ENCODE measurements around the gene CDPF1. TPM values are rescaled to one million over a fixed set of nuclear protein-coding genes. Genes with fewer than 3 reads are reported as not detected.

The CDPF1 gene
- total and polyA plus RNA-seq, 2 donors (not counting 1 experiment from before 2014, with no cell fraction given): 9.8 to 15.4 TPM

DNA sequence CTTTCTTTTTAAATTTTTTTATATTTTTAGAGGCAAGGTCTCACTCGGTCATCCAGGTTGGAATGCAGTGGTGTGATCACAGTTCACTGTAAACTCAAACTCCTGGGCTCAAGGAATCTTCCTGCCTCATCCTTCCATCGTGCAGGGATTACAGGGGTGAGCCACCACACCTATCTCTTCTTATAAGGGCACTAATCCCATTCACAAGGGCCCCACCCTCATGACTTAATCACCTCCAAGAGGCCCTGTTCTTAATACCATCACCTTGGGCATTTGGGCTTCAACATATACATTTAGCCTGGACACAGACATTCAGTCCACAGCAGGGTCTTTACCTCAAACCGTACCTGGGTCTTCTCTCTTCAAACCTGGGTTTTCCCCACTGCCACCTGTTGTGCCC is 42.1 kb upstream of the CDPF1 start:
- DNase-seq: no peak
- H3K4me3 Mint-ChIP-seq: no peak overlapping the region
- no peaks in the 10 kb centered on the region for H3K9me3 Mint-ChIP-seq (ENCODE audit: insufficient read depth)
- CTCF ChIA-PET: no interaction called here
- Histone ChIP-seq H3K27ac (ENCODE audit: low read length in 2 of 2) (no peak overlapping the region), H3K79me2 (ENCODE audit: control insufficient read depth, insufficient read depth, low read length) (peaks cover 5% of the 10 kb centered on the region), H3K27me3 (replicated peaks in 1 of 4; ENCODE audit: control extremely low read depth in 1 of 4, control insufficient read depth in 3 of 4, insufficient read depth in 4 of 4, low read length in 3 of 4) (peaks cover 0 to 3% (median 0%) of the 10 kb centered on the region in 4 experiments), H3K4me2 (replicated peaks; ENCODE audit: low read depth, low read length, poor library complexity, severe bottlenecking) (peak overlapping the region; percentile 1), H3K4me3 (ENCODE audit: control extremely low read depth in 1 of 5, extremely low read depth in 1 of 5, insufficient read depth in 1 of 5, low read depth in 2 of 5, low read length in 4 of 5) (no peak overlapping the region), H2AFZ (ENCODE audit: insufficient read depth, low read depth, low read length, poor library complexity, severe bottlenecking) (no peak overlapping the region), H4K20me1 (ENCODE audit: control insufficient read depth, insufficient read depth, low read length, poor library complexity, severe bottlenecking) (no peaks in the 10 kb centered on the region), H3K4me1 (ENCODE audit: control insufficient read depth in 2 of 2, insufficient read depth in 2 of 2, low read length in 2 of 2) (peaks cover 44 to 63% of the 10 kb centered on the region in 2 donors), H3K9me3 (ENCODE audit: control extremely low read depth in 1 of 3, control insufficient read depth in 2 of 3, insufficient read depth in 1 of 3, low read length in 2 of 3) (peaks cover 0 to 19% (median 0%) of the 10 kb centered on the region in 3 donors), H3K9ac (ENCODE audit: low read length) (no peak overlapping the region), H3K36me3 (replicated peaks in 1 of 2; ENCODE audit: control extremely low read depth in 1 of 2, control insufficient read depth in 1 of 2, extremely low read depth in 1 of 2, insufficient read depth in 2 of 2, low read length in 1 of 2) (peaks cover 0 to 2% of the 10 kb centered on the region in 2 experiments)
- POLR2A ChIA-PET: no interaction called here
- TF ChIP-seq, protein P1, sequence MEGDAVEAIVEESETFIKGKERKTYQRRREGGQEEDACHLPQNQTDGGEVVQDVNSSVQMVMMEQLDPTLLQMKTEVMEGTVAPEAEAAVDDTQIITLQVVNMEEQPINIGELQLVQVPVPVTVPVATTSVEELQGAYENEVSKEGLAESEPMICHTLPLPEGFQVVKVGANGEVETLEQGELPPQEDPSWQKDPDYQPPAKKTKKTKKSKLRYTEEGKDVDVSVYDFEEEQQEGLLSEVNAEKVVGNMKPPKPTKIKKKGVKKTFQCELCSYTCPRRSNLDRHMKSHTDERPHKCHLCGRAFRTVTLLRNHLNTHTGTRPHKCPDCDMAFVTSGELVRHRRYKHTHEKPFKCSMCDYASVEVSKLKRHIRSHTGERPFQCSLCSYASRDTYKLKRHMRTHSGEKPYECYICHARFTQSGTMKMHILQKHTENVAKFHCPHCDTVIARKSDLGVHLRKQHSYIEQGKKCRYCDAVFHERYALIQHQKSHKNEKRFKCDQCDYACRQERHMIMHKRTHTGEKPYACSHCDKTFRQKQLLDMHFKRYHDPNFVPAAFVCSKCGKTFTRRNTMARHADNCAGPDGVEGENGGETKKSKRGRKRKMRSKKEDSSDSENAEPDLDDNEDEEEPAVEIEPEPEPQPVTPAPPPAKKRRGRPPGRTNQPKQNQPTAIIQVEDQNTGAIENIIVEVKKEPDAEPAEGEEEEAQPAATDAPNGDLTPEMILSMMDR (IDR thresholded peaks at IDR 0.05): no peak
- TF ChIP-seq EZH2 (IDR thresholded peaks at IDR 0.05; ENCODE audit: borderline replicate concordance, insufficient read depth, low read depth, low read length, poor library complexity, severe bottlenecking): no peak
- no peaks in the 10 kb centered on the region for H3K27me3 Mint-ChIP-seq
- intact Hi-C loops (cut with micrococcal nuclease): no loop called here
- ATAC-seq (ENCODE audit: low read depth): no peak
- 84% methylated on average over 2 of the region's 3 CpGs for WGBS (ENCODE audit: insufficient coverage)
- H3K27ac Mint-ChIP-seq: peak overlapping the region; percentile 46
- H3K4me1 Mint-ChIP-seq: peaks cover 63% of the 10 kb centered on the region

DNA sequence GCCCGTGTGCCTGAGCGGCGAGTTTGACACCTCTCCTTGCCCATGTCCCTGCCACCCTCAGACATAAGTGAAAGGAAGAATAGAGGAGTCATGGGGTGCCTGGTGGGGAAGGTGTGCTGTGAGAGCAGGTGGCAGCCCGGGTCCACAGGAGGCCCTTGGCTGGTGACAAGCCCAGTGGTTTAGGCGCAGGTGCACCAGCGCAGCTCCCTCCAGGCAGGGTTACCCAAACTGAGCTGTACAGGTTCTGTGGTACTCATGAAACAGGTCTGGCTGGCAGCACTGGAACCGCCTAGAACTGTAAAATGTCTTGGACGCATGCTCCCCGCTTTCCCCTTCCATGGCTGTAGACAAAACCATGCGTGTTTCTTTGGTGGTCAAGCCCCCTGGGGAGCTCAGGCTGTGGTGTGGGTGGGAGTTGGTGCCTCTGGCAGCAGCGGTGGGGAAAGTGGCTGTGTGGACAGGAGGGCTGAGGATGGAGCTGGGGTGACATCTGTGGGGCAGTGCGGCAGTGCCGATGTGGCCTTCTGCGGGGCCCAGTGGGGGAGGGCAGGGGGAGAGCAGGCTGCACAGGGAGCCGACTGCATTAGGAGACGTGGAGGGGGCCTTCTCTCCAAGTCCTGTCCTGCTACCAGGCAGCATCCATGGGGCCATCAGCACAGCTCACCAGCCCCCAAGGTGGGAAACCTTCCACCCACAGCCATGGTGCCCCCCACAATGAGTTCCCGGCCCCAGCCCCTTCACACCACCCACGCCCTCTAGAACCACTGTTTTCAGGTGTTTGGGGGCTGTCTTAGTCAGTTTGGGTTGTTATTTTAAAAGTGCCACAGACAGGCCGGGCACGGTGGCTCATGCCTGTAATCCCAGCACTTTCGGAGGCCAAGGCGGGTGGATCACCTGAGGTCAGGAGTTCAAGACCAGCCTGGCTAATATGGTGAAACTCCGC is 41.0 kb upstream of the CDPF1 start:
- DNase-seq (no peak), ATAC-seq (ENCODE audit: low read depth) (no peak)
- TF ChIP-seq EZH2 (IDR thresholded peaks at IDR 0.05; ENCODE audit: borderline replicate concordance, insufficient read depth, low read depth, low read length, poor library complexity, severe bottlenecking): no peak
- TF ChIP-seq, protein P1 (IDR thresholded peaks at IDR 0.05): no peak
- peaks cover 0 to 2% of the 10 kb centered on the region in 2 experiments for H3K36me3 ChIP-seq (replicated peaks in 1 of 2; ENCODE audit: control extremely low read depth in 1 of 2, control insufficient read depth in 1 of 2, extremely low read depth in 1 of 2, insufficient read depth in 2 of 2, low read length in 1 of 2)
- no peak overlapping the region for H3K27ac ChIP-seq (ENCODE audit: low read length in 2 of 2)
- no peaks in the 10 kb centered on the region for H3K27me3 ChIP-seq (replicated peaks in 1 of 4; ENCODE audit: control extremely low read depth in 1 of 4, control insufficient read depth in 3 of 4, insufficient read depth in 4 of 4, low read length in 3 of 4)
- 94% methylated on average over 15 of the region's 23 CpGs for WGBS (ENCODE audit: insufficient coverage)
- peak overlapping the region; percentile 32 for H3K27ac Mint-ChIP-seq
- H3K4me2 ChIP-seq (replicated peaks; ENCODE audit: low read depth, low read length, poor library complexity, severe bottlenecking): no peak overlapping the region
- peaks cover 0 to 19% (median 0%) of the 10 kb centered on the region in 3 donors for H3K9me3 ChIP-seq (ENCODE audit: control extremely low read depth in 1 of 3, control insufficient read depth in 2 of 3, insufficient read depth in 1 of 3, low read length in 2 of 3)
- no peak overlapping the region for H2AFZ ChIP-seq (ENCODE audit: insufficient read depth, low read depth, low read length, poor library complexity, severe bottlenecking)
- H3K4me1 Mint-ChIP-seq: peaks cover 63% of the 10 kb centered on the region
- H3K4me3 ChIP-seq (ENCODE audit: control extremely low read depth in 1 of 5, extremely low read depth in 1 of 5, insufficient read depth in 1 of 5, low read depth in 2 of 5, low read length in 4 of 5): no peak overlapping the region
- H4K20me1 ChIP-seq (ENCODE audit: control insufficient read depth, insufficient read depth, low read length, poor library complexity, severe bottlenecking): no peaks in the 10 kb centered on the region
- H3K9me3 Mint-ChIP-seq (ENCODE audit: insufficient read depth): no peaks in the 10 kb centered on the region
- H3K27me3 Mint-ChIP-seq: no peaks in the 10 kb centered on the region
- H3K4me3 Mint-ChIP-seq: no peak overlapping the region
- ChIA-PET POLR2A (no interaction called here), CTCF (interaction anchor here (0.8 kb wide), 1 partner anchor 164 kb away, joined by 3 read pairs; no protein-coding TSS in a partner anchor)
- peaks cover 4% of the 10 kb centered on the region for H3K79me2 ChIP-seq (ENCODE audit: control insufficient read depth, insufficient read depth, low read length)
- no peak overlapping the region for H3K9ac ChIP-seq (ENCODE audit: low read length)
- peaks cover 49 to 67% of the 10 kb centered on the region in 2 donors for H3K4me1 ChIP-seq (ENCODE audit: control insufficient read depth in 2 of 2, insufficient read depth in 2 of 2, low read length in 2 of 2)
- intact Hi-C loops (cut with micrococcal nuclease): no loop called here
